Measurements from ENCODE around the gene TSHZ2. TPM values are rescaled to one million over a fixed set of nuclear protein-coding genes. Genes with fewer than 3 reads are reported as not detected.

Gene TSHZ2
- polyA plus RNA-seq, 1 donor from 2014 or later, result 0.73 TPM

GRCh38 chr20:53381568-53382262 lies 409.6 kb downstream of the TSHZ2 start:
- Mint-ChIP-seq H3K36me3 (no peaks in the 10 kb centered on the region), H3K4me3 (no peak overlapping the region), H3K27me3 (peaks cover 2% of the 10 kb centered on the region), H3K27ac (no peak overlapping the region), H3K4me1 (no peaks in the 10 kb centered on the region), H3K9me3 (no peaks in the 10 kb centered on the region)

GRCh38 chr20:53382263-53382844 lies 410.2 kb downstream of the TSHZ2 start:
- H3K27me3 Mint-ChIP-seq, result no peaks in the 10 kb centered on the region
- H3K4me1 Mint-ChIP-seq, result no peaks in the 10 kb centered on the region
- H3K36me3 Mint-ChIP-seq, result no peaks in the 10 kb centered on the region
- no peaks in the 10 kb centered on the region for H3K9me3 Mint-ChIP-seq
- no peak overlapping the region for H3K27ac Mint-ChIP-seq
- peak overlapping the region in 1 of 4 donors; percentile 8 for H3K4me3 Mint-ChIP-seq

DNA sequence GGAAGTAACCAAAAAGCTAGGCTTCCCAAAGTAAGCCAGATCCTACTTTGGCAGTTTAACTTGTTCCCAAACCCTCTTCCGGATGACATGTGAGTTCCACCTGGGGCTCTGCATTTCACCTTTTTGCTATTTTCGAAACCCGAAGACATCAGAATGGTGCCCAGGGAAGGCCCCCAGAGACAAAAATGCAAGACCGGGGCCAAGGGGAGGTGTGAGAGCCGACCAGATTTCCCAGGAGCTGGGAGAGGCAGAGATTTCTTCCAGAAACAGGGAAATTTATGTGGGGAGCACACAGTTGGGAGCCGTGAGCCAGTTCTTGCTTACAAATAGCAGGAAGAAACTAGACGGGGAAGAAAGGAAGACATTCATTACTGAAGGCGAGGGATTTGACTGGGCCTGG lies 411.8 kb downstream of the TSHZ2 start:
- Mint-ChIP-seq H3K9me3 (no peaks in the 10 kb centered on the region), H3K36me3 (no peaks in the 10 kb centered on the region), H3K4me1 (no peaks in the 10 kb centered on the region), H3K4me3 (no peak overlapping the region), H3K27ac (no peak overlapping the region), H3K27me3 (no peaks in the 10 kb centered on the region)

GRCh38 chr20:53384392-53384791 lies 412.2 kb downstream of the TSHZ2 start:
- no peaks in the 10 kb centered on the region for H3K4me1 Mint-ChIP-seq
- H3K27ac Mint-ChIP-seq, result no peak overlapping the region

GRCh38 chr20:53385941-53386767 lies 414.0 kb downstream of the TSHZ2 start:
- Mint-ChIP-seq H3K4me1 (no peaks in the 10 kb centered on the region), H3K9me3 (no peaks in the 10 kb centered on the region), H3K36me3 (no peaks in the 10 kb centered on the region), H3K27me3 (peaks cover 2% of the 10 kb centered on the region), H3K4me3 (peak overlapping the region in 1 of 4 donors; percentile 12), H3K27ac (no peak overlapping the region)

More at GRCh38 chr20:53384392-53384791, 412.2 kb downstream of the TSHZ2 start:
- H3K4me3 Mint-ChIP-seq, result no peak overlapping the region
- H3K9me3 Mint-ChIP-seq, result no peaks in the 10 kb centered on the region
- no peaks in the 10 kb centered on the region for H3K36me3 Mint-ChIP-seq
- H3K27me3 Mint-ChIP-seq, result no peaks in the 10 kb centered on the region

- H3K4me3 Mint-ChIP-seq, result no peak overlapping the region
- no peak overlapping the region for H3K27ac Mint-ChIP-seq
- no peaks in the 10 kb centered on the region for H3K4me1 Mint-ChIP-seq
- no peaks in the 10 kb centered on the region for H3K36me3 Mint-ChIP-seq
- peaks cover 0 to 4% (median 0%) of the 10 kb centered on the region in 3 donors for H3K9me3 Mint-ChIP-seq
- H3K27me3 Mint-ChIP-seq, result peaks cover 4% of the 10 kb centered on the region
These were observed 416.0 kb downstream of the TSHZ2 start for GRCh38 chr20:53387983-53388675.

GRCh38 chr20:53389516-53390300 lies 417.6 kb downstream of the TSHZ2 start:
- Mint-ChIP-seq H3K36me3 (no peaks in the 10 kb centered on the region), H3K4me3 (no peak overlapping the region), H3K27ac (no peak overlapping the region), H3K9me3 (peaks cover 0 to 4% (median 0%) of the 10 kb centered on the region in 3 donors), H3K4me1 (no peaks in the 10 kb centered on the region), H3K27me3 (peaks cover 6% of the 10 kb centered on the region)

DNA sequence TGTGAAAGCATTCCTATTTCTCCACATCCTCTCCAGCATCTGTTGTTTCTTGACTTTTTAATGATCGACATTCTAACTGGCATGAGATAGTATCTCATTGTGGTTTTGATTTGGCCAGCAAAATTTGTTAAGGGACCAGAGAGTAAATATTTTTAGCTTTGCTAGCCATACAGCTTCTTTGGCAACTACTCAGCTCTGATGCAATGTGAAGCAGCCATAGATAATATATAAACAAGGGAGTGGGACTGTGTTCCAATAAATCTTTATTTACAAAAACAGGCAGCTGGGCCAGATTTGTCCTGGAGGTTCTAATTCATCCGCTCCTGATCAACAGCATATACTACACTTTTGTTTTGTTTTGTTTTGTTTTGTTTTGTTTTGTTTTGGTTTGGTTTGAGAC lies 418.6 kb downstream of the TSHZ2 start:
- Mint-ChIP-seq H3K4me3 (no peak overlapping the region), H3K36me3 (no peaks in the 10 kb centered on the region), H3K27me3 (peaks cover 10% of the 10 kb centered on the region), H3K27ac (no peak overlapping the region), H3K9me3 (peaks cover 0 to 4% (median 2%) of the 10 kb centered on the region in 3 donors), H3K4me1 (no peaks in the 10 kb centered on the region)

DNA sequence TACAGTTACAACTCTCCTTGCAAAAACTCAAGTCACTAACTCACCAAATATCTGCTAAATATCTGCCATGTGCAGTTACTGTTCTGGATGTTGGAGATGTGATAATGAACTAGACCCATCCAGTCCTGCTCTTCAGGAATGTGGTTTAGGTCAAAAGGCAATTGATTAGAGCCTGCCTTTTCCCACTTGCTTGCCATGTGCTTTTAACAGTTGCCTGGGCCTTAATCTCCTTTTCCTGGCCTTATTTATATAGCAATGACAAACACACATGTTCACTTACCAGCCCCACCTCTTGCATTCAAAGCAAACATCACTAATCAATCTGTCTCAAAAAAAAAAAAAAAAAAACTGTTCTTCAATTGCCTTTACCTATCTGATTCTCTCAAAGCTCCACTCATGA lies 422.3 kb downstream of the TSHZ2 start:
- H3K4me3 Mint-ChIP-seq, result no peak overlapping the region
- H3K9me3 Mint-ChIP-seq, result peaks cover 0 to 4% (median 2%) of the 10 kb centered on the region in 3 donors
- H3K36me3 Mint-ChIP-seq, result no peaks in the 10 kb centered on the region
- no peak overlapping the region for H3K27ac Mint-ChIP-seq
- H3K27me3 Mint-ChIP-seq, result peaks cover 14% of the 10 kb centered on the region
- H3K4me1 Mint-ChIP-seq, result no peaks in the 10 kb centered on the region

DNA sequence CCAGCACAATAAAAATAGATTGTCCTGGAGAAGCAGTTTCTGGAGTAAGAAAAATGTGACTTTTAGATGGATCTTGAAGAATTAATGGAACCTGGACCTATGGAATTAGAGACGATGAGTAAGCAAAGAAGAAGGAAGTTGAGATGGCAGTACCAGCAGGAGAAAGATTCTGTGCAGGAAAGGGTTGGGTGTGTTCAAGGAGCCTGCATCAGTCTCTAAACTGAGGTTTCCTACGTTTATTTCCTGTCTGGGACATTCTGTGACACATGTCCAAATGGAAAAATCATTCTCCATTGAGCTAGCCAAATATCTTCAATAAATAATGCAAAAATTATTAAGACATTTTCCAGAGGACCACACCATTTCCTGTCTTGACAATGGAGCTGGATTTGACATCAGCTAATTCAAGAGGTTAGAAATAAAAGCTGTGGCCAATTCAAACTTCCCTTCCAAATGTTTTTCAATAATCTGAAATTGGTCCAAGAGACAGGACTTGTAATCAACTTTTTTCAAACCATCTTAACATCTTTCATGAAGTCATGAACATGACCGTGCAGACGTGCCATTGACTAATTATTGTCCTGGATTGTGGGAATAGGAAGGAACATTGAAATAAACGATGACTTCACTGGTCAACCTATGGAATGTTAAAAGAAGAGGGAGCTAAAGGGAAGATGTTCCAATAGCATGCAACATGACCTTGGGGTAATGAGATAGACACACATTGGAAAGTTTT lies 423.2 kb downstream of the TSHZ2 start:
- H3K9me3 Mint-ChIP-seq, result peaks cover 0 to 4% (median 2%) of the 10 kb centered on the region in 3 donors
- H3K27ac Mint-ChIP-seq, result peak overlapping the region in 1 of 3 donors; percentile 63
- H3K4me1 Mint-ChIP-seq, result no peaks in the 10 kb centered on the region
- peaks cover 14% of the 10 kb centered on the region for H3K27me3 Mint-ChIP-seq
- no peak overlapping the region for H3K4me3 Mint-ChIP-seq
- no peaks in the 10 kb centered on the region for H3K36me3 Mint-ChIP-seq

- H3K27me3 Mint-ChIP-seq, result peaks cover 9% of the 10 kb centered on the region
- H3K27ac Mint-ChIP-seq, result no peak overlapping the region
- H3K4me3 Mint-ChIP-seq, result no peak overlapping the region
- H3K4me1 Mint-ChIP-seq, result no peaks in the 10 kb centered on the region
- peaks cover 6 to 9% (median 7%) of the 10 kb centered on the region in 3 donors for H3K9me3 Mint-ChIP-seq
- no peaks in the 10 kb centered on the region for H3K36me3 Mint-ChIP-seq
These were observed 426.9 kb downstream of the TSHZ2 start for GRCh38 chr20:53399083-53399482.

DNA sequence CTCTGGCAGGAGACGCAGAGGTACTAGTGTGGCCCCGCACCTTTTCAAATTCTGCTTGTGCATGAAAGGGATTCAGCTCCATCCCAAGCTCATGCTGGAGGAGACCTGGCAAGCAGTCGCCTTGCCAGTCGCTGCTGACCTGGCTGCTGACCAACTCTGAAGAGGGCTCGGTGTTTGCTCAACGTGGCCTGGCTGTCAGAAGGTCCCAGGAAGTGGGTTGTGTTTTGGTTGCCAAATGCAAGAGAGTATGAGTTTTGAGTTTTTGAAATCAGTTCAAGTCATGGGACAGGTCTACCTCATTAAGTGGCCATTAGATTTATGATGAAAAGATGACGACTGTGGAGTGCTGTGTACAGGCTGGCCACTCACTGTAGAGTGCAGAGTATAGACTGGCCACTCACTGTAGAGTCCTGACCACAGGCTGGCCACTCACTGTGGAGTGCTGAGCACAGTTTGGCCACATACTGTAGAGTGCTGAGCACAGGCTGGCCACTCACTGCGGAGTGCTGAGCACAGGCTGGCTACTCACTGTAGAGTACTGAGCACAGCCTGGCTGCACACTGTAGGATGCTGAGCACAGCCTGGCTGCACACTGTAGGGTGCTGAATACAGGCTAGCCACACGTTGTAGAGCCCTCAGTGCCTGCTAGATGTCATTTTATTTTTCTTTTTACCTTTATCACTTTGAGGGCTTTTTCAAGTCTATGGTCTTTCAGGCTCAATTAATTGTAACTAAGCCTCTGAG lies 427.6 kb downstream of the TSHZ2 start:
- H3K27ac Mint-ChIP-seq, result no peak overlapping the region

More for the DNA sequence above, 427.6 kb downstream of the TSHZ2 start:
- Mint-ChIP-seq H3K4me1 (no peaks in the 10 kb centered on the region), H3K4me3 (no peak overlapping the region), H3K9me3 (peaks cover 6 to 9% (median 7%) of the 10 kb centered on the region in 3 donors), H3K36me3 (no peaks in the 10 kb centered on the region), H3K27me3 (peaks cover 9% of the 10 kb centered on the region)
